H54 (cell line): Measurements from ENCODE around the gene IP6K3.
A peak's percentile ranks its signal among the peaks of the same experiment; 100 is the strongest.

Experiments
- DNase-seq: peaks from one replicate; pipeline ENCODE4 v3.0.0; 2011; ENCODE audit warnings: low spot score, mixed read lengths; ENCODE audit not compliant: insufficient read length
- FAIRE-seq: peaks from 3 replicates; lab custom pipeline; 2011; peaks lifted over from hg19 to GRCh38; lab: Jason Lieb, UNC
- POLR2A ChIP-seq: IDR thresholded peaks from 2 replicates; pipeline ENCODE4 v1.6.1; 2011; ENCODE audit warnings: low read depth, mild to moderate bottlenecking, low read length

The IP6K3 gene

GRCh38 chr6:33746651-33747100, at the start of gene IP6K3:
TSS of gene IP6K3 (minus strand) at chr6:33746905. CDS start at chr6:33735476, 11,429 bp downstream.
- TF ChIP-seq POLR2A = no peak
- no peak for DNase-seq
- no peak for FAIRE-seq

GRCh38 chr6:33794910-33795623, 48.4 kb upstream of the IP6K3 start:
- DNase-seq (no peak), FAIRE-seq (no peak)
- TF ChIP-seq POLR2A = no peak

- DNase-seq = no peak
- TF ChIP-seq POLR2A = no peak
- FAIRE-seq = no peak
Observed at GRCh38 chr6:33792981-33793380, 46.3 kb upstream of the IP6K3 start.

- FAIRE-seq = no peak
- no peak for DNase-seq
- TF ChIP-seq POLR2A = no peak
Observed at GRCh38 chr6:33791620-33792019, 44.9 kb upstream of the IP6K3 start.

- no peak for TF ChIP-seq POLR2A
- DNase-seq (no peak), FAIRE-seq (no peak)
Observed at GRCh38 chr6:33790910-33791309, 44.2 kb upstream of the IP6K3 start.

- DNase-seq (no peak), FAIRE-seq (no peak)
Observed at GRCh38 chr6:33790379-33790778, 43.7 kb upstream of the IP6K3 start.

GRCh38 chr6:33789550-33789895, 42.8 kb upstream of the IP6K3 start:
- DNase-seq (no peak), FAIRE-seq (no peak)
- no peak for TF ChIP-seq POLR2A

More at GRCh38 chr6:33790379-33790778, 43.7 kb upstream of the IP6K3 start:
- no peak for TF ChIP-seq POLR2A

- FAIRE-seq (no peak), DNase-seq (peak; percentile 91)
- TF ChIP-seq POLR2A = peak; percentile 85
Observed at GRCh38 chr6:33788694-33789549, 42.2 kb upstream of the IP6K3 start, which contains the start of gene LEMD2. TSS of gene LEMD2 (minus strand) at chr6:33789130. CDS start at chr6:33789116, 14 bp downstream.

- peak; percentile 57 for TF ChIP-seq POLR2A
- peak; percentile 65 for DNase-seq
- FAIRE-seq = no peak
Observed at GRCh38 chr6:33787954-33788693, 41.4 kb upstream of the IP6K3 start.

- FAIRE-seq = no peak
- DNase-seq = no peak
- no peak for TF ChIP-seq POLR2A
Observed at GRCh38 chr6:33787346-33787953, 40.7 kb upstream of the IP6K3 start.

- TF ChIP-seq POLR2A = no peak
- DNase-seq = no peak
- FAIRE-seq = no peak
Observed at GRCh38 chr6:33786736-33787135, 40.0 kb upstream of the IP6K3 start.

GRCh38 chr6:33785778-33786177, 39.1 kb upstream of the IP6K3 start:
- TF ChIP-seq POLR2A = no peak
- no peak for FAIRE-seq
- DNase-seq = no peak

- no peak for TF ChIP-seq POLR2A
- no peak for DNase-seq
- no peak for FAIRE-seq
Observed at GRCh38 chr6:33784787-33785186, 38.1 kb upstream of the IP6K3 start.
